ENCODE results near the gene TMEM156. TPM values are rescaled to one million over a fixed set of nuclear protein-coding genes. Genes with fewer than 3 reads are reported as not detected.
A peak's percentile ranks its signal among the peaks of the same experiment; 100 is the strongest.

TMEM156 gene
- total RNA-seq, 1 donor from 2014 or later: not detected

GRCh38 chr4:39044364-39044955, 12.3 kb upstream of the TMEM156 start:
- Mint-ChIP-seq H3K4me3 (ENCODE audit: low read depth) (peak overlapping the region; percentile 85), H3K9me3 (ENCODE audit: low read depth) (no peaks in the 10 kb centered on the region), H3K27me3 (no peaks in the 10 kb centered on the region), H3K4me1 (ENCODE audit: low read depth) (peaks cover 26% of the 10 kb centered on the region), H3K36me3 (ENCODE audit: insufficient read depth) (no peaks in the 10 kb centered on the region), H3K27ac (peak overlapping the region; percentile 91)
- TF ChIP-seq CTCF (IDR thresholded peaks at IDR 0.05; ENCODE audit: unreplicated experiment): no peak
- peak; percentile 89 for DNase-seq (ENCODE audit: low spot score, unreplicated experiment)

GRCh38 chr4:39043861-39044363, 11.7 kb upstream of the TMEM156 start:
- H3K27me3 Mint-ChIP-seq: no peaks in the 10 kb centered on the region

GRCh38 chr4:39043058-39043860, 11.1 kb upstream of the TMEM156 start:
- Mint-ChIP-seq H3K9me3 (ENCODE audit: low read depth) (no peaks in the 10 kb centered on the region), H3K4me3 (ENCODE audit: low read depth) (peak overlapping the region; percentile 85), H3K4me1 (ENCODE audit: low read depth) (peaks cover 29% of the 10 kb centered on the region), H3K27ac (peak overlapping the region; percentile 91), H3K36me3 (ENCODE audit: insufficient read depth) (no peaks in the 10 kb centered on the region), H3K27me3 (no peaks in the 10 kb centered on the region)
- no peak for DNase-seq (ENCODE audit: low spot score, unreplicated experiment)
- TF ChIP-seq CTCF (IDR thresholded peaks at IDR 0.05; ENCODE audit: unreplicated experiment): no peak

More at GRCh38 chr4:39043861-39044363, 11.7 kb upstream of the TMEM156 start:
- Mint-ChIP-seq H3K4me1 (ENCODE audit: low read depth) (peaks cover 28% of the 10 kb centered on the region), H3K9me3 (ENCODE audit: low read depth) (no peaks in the 10 kb centered on the region), H3K27ac (peak overlapping the region; percentile 91), H3K4me3 (ENCODE audit: low read depth) (peak overlapping the region; percentile 85), H3K36me3 (ENCODE audit: insufficient read depth) (no peaks in the 10 kb centered on the region)
- TF ChIP-seq CTCF (IDR thresholded peaks at IDR 0.05; ENCODE audit: unreplicated experiment): no peak
- no peak for DNase-seq (ENCODE audit: low spot score, unreplicated experiment)

- peak overlapping the region; percentile 2 for H3K4me3 Mint-ChIP-seq (ENCODE audit: low read depth)
- H3K9me3 Mint-ChIP-seq (ENCODE audit: low read depth): no peaks in the 10 kb centered on the region
- DNase-seq (ENCODE audit: low spot score, unreplicated experiment): no peak
- H3K4me1 Mint-ChIP-seq (ENCODE audit: low read depth): peaks cover 38% of the 10 kb centered on the region
- no peaks in the 10 kb centered on the region for H3K27me3 Mint-ChIP-seq
- TF ChIP-seq CTCF (IDR thresholded peaks at IDR 0.05; ENCODE audit: unreplicated experiment): no peak
- no peaks in the 10 kb centered on the region for H3K36me3 Mint-ChIP-seq (ENCODE audit: insufficient read depth)
- H3K27ac Mint-ChIP-seq: peak overlapping the region; percentile 83
Observed at GRCh38 chr4:39042366-39042765, 10.2 kb upstream of the TMEM156 start.

DNA sequence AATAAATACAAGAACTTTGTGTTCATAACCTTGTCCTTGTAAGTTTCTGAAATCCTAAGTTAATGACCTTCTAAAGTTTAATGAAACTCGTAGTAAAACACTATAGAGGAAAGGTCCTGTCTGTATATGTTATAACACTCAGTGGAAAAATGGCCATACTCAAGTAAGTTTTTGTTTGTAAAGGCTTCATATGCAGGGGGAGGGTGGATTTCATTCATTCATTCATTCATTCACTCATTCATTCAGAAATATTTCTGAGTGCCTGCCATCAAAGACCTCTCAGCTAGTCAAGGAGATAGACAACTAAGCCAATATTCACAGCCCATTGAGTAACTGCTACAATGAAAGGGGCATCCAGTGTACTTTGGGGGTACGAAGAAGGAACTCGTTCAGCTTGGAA, 6.9 kb upstream of the TMEM156 start:
- no peak for TF ChIP-seq CTCF (IDR thresholded peaks at IDR 0.05; ENCODE audit: unreplicated experiment)
- Mint-ChIP-seq H3K4me3 (ENCODE audit: low read depth) (no peak overlapping the region), H3K4me1 (ENCODE audit: low read depth) (peaks cover 42% of the 10 kb centered on the region), H3K9me3 (ENCODE audit: low read depth) (no peaks in the 10 kb centered on the region), H3K27ac (no peak overlapping the region), H3K36me3 (ENCODE audit: insufficient read depth) (no peaks in the 10 kb centered on the region), H3K27me3 (no peaks in the 10 kb centered on the region)
- no peak for DNase-seq (ENCODE audit: low spot score, unreplicated experiment)
